Activated naive CD4-positive, alpha-beta T cell treated with anti-CD3 and anti-CD28 coated beads, Interleukin-2, amount 50 U/mL, for 72 hours (primary cell): Measurements from ENCODE around the gene DPP3. TPM values are rescaled to one million over a fixed set of nuclear protein-coding genes. Genes with fewer than 3 reads are reported as not detected.

Experiments
- ATAC-seq, 2 donors: fragments of 150-1000 bp; cut with Tn5 transposase; 2 replicates each; pipeline ENCODE4 v1.10.0; 2021; ENCODE audit warnings: mild to moderate bottlenecking in 2 of 2, moderate library complexity in 2 of 2
- DNase-seq, 2 donors: peaks; one replicate each; pipeline ENCODE4 v3.0.0; 2021 to 2022; ENCODE audit warnings: low spot score in 2 of 2
- H3K27ac Mint-ChIP-seq, 2 donors: one replicate each; pipeline ENCODE4 v1.8.0; 2022; ENCODE audit warnings: mild to moderate bottlenecking in 2 of 2, mixed read lengths in 2 of 2
- H3K36me3 Mint-ChIP-seq, 2 donors: one replicate each; pipeline ENCODE4 v1.8.0; 2022; ENCODE audit warnings: mixed read lengths in 2 of 2
- H3K9me3 Mint-ChIP-seq, 2 donors: one replicate each; pipeline ENCODE4 v1.8.0; 2022; ENCODE audit warnings: mixed read lengths in 2 of 2
- total RNA-seq, 2 donors: library from RNA; stranded (reverse); gene quantifications; one replicate each; pipeline ENCODE4 v1.2.3, GENCODE V29; 2022

DPP3 gene
- total RNA-seq, 2 donors from 2014 or later, result 60.4 to 96.4 TPM

DNA sequence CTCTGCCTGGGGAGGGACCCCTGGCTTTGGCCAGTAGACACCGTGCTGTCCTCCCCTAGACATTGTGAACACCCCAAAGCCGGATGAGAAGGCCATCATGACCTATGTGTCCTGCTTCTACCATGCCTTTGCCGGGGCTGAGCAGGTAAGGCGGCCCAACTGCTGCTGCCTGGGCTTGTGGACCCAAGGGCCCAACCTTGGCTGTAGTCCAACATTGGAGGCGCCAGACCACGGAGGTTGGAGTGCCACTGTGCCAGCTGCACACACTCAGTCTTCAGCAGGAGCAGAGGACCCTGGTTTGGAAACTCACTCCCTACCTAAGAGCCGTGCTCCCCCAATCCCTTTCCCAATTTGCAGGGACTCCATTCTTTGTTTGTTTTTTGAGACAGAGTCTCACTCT, 75.9 kb downstream of the DPP3 start:
- DNase-seq (no peak), ATAC-seq (no peak)
- Mint-ChIP-seq H3K36me3 (no peaks in the 10 kb centered on the region), H3K27ac (no peak overlapping the region), H3K9me3 (no peaks in the 10 kb centered on the region)

DNA sequence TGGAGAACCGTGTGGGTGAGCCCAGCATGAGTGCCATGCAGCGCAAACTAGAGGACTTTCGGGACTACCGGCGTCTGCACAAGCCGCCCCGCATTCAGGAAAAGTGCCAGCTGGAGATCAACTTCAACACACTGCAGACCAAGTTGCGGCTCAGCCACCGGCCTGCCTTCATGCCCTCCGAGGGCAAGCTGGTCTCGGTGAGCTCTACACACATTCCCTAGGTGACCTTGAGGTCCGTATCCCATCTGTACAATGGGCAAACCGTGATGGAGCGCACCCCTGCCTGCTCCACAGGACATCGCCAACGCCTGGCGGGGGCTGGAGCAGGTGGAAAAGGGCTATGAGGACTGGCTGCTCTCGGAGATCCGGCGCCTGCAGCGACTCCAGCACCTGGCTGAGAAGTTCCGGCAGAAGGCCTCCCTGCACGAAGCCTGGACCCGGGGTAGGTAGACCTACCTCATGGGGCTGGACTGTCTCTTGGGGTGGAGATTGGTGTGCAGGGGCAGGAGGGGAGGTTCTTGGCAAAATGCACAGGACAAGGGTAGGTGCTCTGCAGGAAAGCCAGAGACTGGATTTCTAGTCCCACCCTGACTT, 77.6 kb downstream of the DPP3 start:
- DNase-seq (no peak), ATAC-seq (no peak)
- H3K36me3 Mint-ChIP-seq, result no peaks in the 10 kb centered on the region
- no peak overlapping the region for H3K27ac Mint-ChIP-seq
- no peaks in the 10 kb centered on the region for H3K9me3 Mint-ChIP-seq

Other genes starting within 250 kb of the DPP3 start
- gene KLC2, start 222.7 kb upstream of the DPP3 start, total RNA-seq, result 10 to 100 TPM; 26.0 to 69.7 TPM
- 100 to 1,000 TPM; 138 to 153 TPM for gene RAB1B, start 211.8 kb upstream of the DPP3 start, total RNA-seq
- gene CNIH2, start 202.3 kb upstream of the DPP3 start, total RNA-seq, result 1 to 10 TPM; 1.7 to 4.5 TPM
- gene YIF1A, start 191.3 kb upstream of the DPP3 start, total RNA-seq, result 10 to 100 TPM; 45.9 to 55.4 TPM
- not detected for gene TMEM151A, start 188.5 kb upstream of the DPP3 start, total RNA-seq
- under 1 TPM; 0.31 to 0.36 TPM for gene CD248, start 163.4 kb upstream of the DPP3 start, total RNA-seq
- gene RIN1, start 144.0 kb upstream of the DPP3 start, total RNA-seq, result 1 to 10 TPM; 2.6 to 4.9 TPM
- 10 to 100 TPM; 32.1 to 33.5 TPM for gene BRMS1, start 135.3 kb upstream of the DPP3 start, total RNA-seq
- 1 to 10 TPM; 6.5 to 8.9 TPM for gene B4GAT1, start 132.8 kb upstream of the DPP3 start, total RNA-seq
- gene SLC29A2, start 108.7 kb upstream of the DPP3 start, total RNA-seq, result 10 to 100 TPM in 1 of 2 donors, 1 to 10 TPM in 1; 6.1 to 10.5 TPM
- under 1 TPM; 0.09 to 0.47 TPM for gene NPAS4, start 59.4 kb upstream of the DPP3 start, total RNA-seq
- gene MRPL11, start 41.6 kb upstream of the DPP3 start, total RNA-seq, result 100 to 1,000 TPM in 1 of 2 donors, 10 to 100 TPM in 1; 81.9 to 131 TPM
- 1 to 10 TPM; 4.2 to 8.5 TPM for gene PELI3, start 13.5 kb upstream of the DPP3 start, total RNA-seq
- gene BBS1, start 30.2 kb downstream of the DPP3 start, total RNA-seq, result 10 to 100 TPM in 1 of 2 donors, 1 to 10 TPM in 1; 9.1 to 17.5 TPM
- gene ZDHHC24, start 65.6 kb downstream of the DPP3 start, total RNA-seq, result 10 to 100 TPM; 14.0 to 15.4 TPM
- gene ACTN3, start 66.5 kb downstream of the DPP3 start, total RNA-seq, result under 1 TPM; 0.31 to 0.57 TPM
- gene CTSF, start 88.2 kb downstream of the DPP3 start, total RNA-seq, result 10 to 100 TPM in 1 of 2 donors, 1 to 10 TPM in 1; 2.5 to 10.6 TPM
- gene CCDC87, start 112.6 kb downstream of the DPP3 start, total RNA-seq, result under 1 TPM; 0.19 to 0.50 TPM
- 10 to 100 TPM; 23.2 to 33.0 TPM for gene CCS, start 112.8 kb downstream of the DPP3 start, total RNA-seq
- 100 to 1,000 TPM; 147 to 182 TPM for gene RBM14, start 136.2 kb downstream of the DPP3 start, total RNA-seq
- 100 to 1,000 TPM in 1 of 2 donors, 10 to 100 TPM in 1; 87.0 to 132 TPM for gene RBM4, start 158.3 kb downstream of the DPP3 start, total RNA-seq
- 10 to 100 TPM; 15.2 to 19.8 TPM for gene RBM4B, start 197.5 kb downstream of the DPP3 start, total RNA-seq
- gene SPTBN2, start 248.8 kb downstream of the DPP3 start, total RNA-seq, result 1 to 10 TPM; 1.4 to 1.8 TPM